Mammary epithelial cell (primary cell): ENCODE data around the gene NKD1.

Experiments
- EZH2 ChIP-seq: IDR thresholded peaks from 2 replicates; pipeline ENCODE4 v1.6.1; 2012; ENCODE audit warnings: low read length, inconsistent platforms, borderline replicate concordance
- TF ChIP-seq, protein P1 (sequence below), 2 donors: IDR thresholded peaks in 1 of 2; conservative IDR thresholded peaks in 1 of 2; 2 replicates each; pipeline ENCODE4 v1.5.1; 2011 to 2012; ENCODE audit warnings: inconsistent platforms in 2 of 2, low read length in 2 of 2, mild to moderate bottlenecking in 2 of 2, control low read depth in 1 of 2, low read depth in 1 of 2; ENCODE audit not compliant: insufficient read depth in 1 of 2; ENCODE audit errors: extremely low read depth in 1 of 2

DNA sequence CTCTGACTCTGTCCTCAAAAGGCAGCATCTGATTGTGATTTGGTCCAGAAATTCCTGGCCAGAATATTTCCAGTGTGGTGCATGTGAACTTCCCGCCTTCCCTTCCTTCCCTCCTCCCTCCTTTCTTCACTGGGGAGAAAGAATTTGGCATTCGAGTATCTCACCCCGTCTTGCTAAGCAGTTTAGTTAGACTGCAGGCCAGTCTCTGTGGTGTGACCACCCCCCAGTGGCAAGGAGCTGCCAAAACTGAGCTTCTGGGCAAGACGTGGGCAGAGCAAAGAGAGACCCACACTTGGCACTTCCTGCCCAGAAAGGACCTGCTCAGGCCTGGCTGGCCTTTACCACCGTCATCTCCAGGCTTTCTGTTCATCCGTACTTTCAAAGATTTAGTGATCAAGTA lies 96.5 kb downstream of the NKD1 start:
- TF ChIP-seq, protein P1, sequence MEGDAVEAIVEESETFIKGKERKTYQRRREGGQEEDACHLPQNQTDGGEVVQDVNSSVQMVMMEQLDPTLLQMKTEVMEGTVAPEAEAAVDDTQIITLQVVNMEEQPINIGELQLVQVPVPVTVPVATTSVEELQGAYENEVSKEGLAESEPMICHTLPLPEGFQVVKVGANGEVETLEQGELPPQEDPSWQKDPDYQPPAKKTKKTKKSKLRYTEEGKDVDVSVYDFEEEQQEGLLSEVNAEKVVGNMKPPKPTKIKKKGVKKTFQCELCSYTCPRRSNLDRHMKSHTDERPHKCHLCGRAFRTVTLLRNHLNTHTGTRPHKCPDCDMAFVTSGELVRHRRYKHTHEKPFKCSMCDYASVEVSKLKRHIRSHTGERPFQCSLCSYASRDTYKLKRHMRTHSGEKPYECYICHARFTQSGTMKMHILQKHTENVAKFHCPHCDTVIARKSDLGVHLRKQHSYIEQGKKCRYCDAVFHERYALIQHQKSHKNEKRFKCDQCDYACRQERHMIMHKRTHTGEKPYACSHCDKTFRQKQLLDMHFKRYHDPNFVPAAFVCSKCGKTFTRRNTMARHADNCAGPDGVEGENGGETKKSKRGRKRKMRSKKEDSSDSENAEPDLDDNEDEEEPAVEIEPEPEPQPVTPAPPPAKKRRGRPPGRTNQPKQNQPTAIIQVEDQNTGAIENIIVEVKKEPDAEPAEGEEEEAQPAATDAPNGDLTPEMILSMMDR (conservative IDR thresholded peaks at IDR 0.05 in 1 of 2, IDR thresholded peaks at IDR 0.05 in 1 of 2; ENCODE audit: extremely low read depth in 1 of 2, insufficient read depth in 1 of 2, low read depth in 1 of 2, low read length in 2 of 2): peak; percentile 32 to 64
- TF ChIP-seq EZH2: no peak
